Mucosa of rectum (tissue), 2 donors: ENCODE measurements around the gene ZNF32.

Source experiments
- H3K27ac ChIP-seq, 2 donors: one replicate each; pipeline ENCODE4 v1.7.0; 2013; ENCODE audit warnings: inconsistent platforms in 2 of 2, low read depth in 2 of 2, low read length in 2 of 2
- H3K27me3 ChIP-seq, 2 donors: one replicate each; pipeline ENCODE4 v1.7.0; 2013; ENCODE audit warnings: low read length in 2 of 2; ENCODE audit not compliant: control insufficient read depth in 2 of 2, insufficient read depth in 2 of 2
- H3K36me3 ChIP-seq, 2 donors: one replicate each; pipeline ENCODE4 v1.7.0; 2013; ENCODE audit warnings: low read length in 2 of 2; ENCODE audit not compliant: control insufficient read depth in 2 of 2, insufficient read depth in 2 of 2
- H3K4me1 ChIP-seq, 2 donors: one replicate each; pipeline ENCODE4 v1.7.0; 2013; ENCODE audit warnings: low read length in 2 of 2, mild to moderate bottlenecking in 1 of 2; ENCODE audit not compliant: control insufficient read depth in 2 of 2, insufficient read depth in 2 of 2
- H3K4me3 ChIP-seq, 2 donors: one replicate each; pipeline ENCODE4 v1.7.0; 2013; ENCODE audit warnings: low read length in 2 of 2
- H3K9ac ChIP-seq, 2 donors: one replicate each; pipeline ENCODE4 v1.7.0; 2013; ENCODE audit warnings: low read length in 2 of 2, low read depth in 1 of 2, mild to moderate bottlenecking in 1 of 2
- H3K9me3 ChIP-seq, 2 donors: one replicate each; pipeline ENCODE4 v1.7.0; 2013; ENCODE audit warnings: low read length in 2 of 2; ENCODE audit not compliant: control insufficient read depth in 2 of 2
- donor health status: healthy.
- donor health status: Normal muscosa, but diverticular disease.

The ZNF32 gene

DNA sequence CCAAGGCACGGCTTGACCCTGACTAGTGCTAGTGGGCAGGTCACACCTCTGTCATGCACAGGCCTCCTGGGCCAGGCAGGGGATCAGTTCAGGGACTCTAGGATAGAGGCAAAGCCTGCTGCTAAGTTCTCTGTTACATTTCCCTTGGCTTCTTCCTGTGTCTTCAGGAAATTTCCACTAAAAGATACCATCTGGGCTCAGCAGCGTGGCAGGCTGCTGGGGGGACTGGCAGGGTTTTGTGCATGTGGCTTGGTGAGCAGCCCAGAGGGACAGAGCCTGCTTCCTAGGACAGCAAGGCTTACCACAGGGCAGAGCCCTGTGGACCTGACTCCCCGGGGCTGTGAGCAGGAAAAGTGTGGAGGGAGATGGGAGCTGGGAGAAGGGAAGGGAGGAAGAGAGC lies 20.7 kb upstream of the ZNF32 start:
- no peak overlapping the region for H3K27ac ChIP-seq
- H3K4me3 ChIP-seq = no peak overlapping the region
- no peaks in the 10 kb centered on the region for H3K36me3 ChIP-seq
- peaks cover 3% of the 10 kb centered on the region in 2 donors for H3K27me3 ChIP-seq
- H3K4me1 ChIP-seq = no peaks in the 10 kb centered on the region
- H3K9ac ChIP-seq = no peak overlapping the region
- H3K9me3 ChIP-seq = no peaks in the 10 kb centered on the region

DNA sequence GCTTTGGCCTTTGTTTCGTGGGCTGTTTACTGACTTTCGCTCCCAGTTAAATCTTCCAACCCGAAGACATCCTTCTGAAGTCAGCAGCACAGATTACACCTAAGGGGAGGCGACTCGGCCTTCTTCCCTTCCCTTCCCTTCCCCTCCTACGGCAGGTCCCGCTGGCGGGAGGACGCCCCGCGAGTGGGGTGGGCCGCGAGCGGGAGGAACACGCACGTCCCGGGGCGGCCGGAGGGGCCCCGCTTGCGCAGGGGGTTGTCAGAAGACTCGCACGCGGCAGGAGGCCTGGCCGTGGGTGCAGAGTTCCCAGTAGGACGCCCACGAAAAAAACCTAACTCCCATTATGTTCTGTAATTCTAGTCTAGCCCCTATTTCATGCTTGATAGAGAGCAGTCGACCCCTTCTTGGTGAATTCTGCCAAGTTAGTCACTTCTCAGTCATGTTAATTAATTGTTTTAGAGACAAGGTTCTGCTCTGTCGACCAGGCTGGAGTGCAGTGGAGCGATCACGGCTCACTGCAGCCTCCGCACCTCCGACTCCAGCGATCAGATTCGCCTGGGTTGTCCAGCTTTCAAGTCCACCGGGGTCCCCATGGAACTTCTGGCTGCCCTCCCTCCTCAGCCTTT lies 19.2 kb upstream of the ZNF32 start:
- Histone ChIP-seq H3K27ac (no peak overlapping the region), H3K9me3 (no peaks in the 10 kb centered on the region), H3K9ac (no peak overlapping the region), H3K36me3 (no peaks in the 10 kb centered on the region), H3K4me3 (no peak overlapping the region), H3K4me1 (no peaks in the 10 kb centered on the region), H3K27me3 (peaks cover 3% of the 10 kb centered on the region in 2 donors)

DNA sequence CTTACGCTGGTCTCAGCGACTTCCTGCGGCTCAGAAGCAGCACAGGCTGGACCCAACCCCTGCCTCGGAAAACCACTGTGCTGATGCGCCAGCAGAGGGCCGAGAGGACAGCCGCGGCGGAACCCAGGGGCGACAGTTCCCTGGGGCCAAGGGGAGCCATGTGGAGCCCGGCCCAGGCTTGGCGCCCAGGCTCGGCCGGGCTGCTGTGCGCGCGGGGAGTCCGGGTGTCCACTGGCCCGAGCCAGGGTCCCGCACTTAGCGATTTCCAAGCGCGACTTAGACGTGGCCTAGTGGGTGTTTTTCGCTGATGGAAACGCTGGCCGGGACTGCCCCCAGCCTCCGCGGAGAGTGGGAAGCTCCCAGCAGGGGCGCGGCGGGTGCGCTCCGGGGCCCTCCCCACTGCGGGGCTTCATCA lies 18.6 kb upstream of the ZNF32 start:
- Histone ChIP-seq H3K36me3 (no peaks in the 10 kb centered on the region), H3K9ac (no peak overlapping the region), H3K27ac (no peak overlapping the region), H3K27me3 (peaks cover 3% of the 10 kb centered on the region in 2 donors), H3K4me3 (no peak overlapping the region), H3K4me1 (no peaks in the 10 kb centered on the region), H3K9me3 (no peaks in the 10 kb centered on the region)

DNA sequence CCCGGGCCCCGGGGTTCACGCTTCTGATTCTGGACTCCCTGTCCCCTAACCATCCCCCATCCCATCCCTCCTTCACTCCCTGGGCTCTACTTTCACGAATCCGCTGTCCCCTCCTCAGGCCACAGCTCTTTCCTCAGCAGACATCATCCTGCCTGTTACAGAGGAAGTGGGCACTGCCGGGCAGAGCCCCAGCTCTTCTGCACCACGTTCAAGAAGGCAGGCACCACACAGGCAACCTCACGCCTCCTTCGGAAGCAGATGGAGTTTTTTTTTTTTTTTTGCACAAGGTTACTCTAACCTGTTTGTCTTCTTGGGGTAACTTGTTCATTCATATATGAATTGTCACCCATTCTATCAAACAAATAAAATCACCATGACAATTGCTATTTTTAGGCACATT lies 17.9 kb upstream of the ZNF32 start:
- Histone ChIP-seq H3K4me3 (no peak overlapping the region), H3K9me3 (no peaks in the 10 kb centered on the region), H3K36me3 (no peaks in the 10 kb centered on the region), H3K27me3 (peaks cover 3% of the 10 kb centered on the region in 2 donors), H3K9ac (no peak overlapping the region), H3K27ac (no peak overlapping the region), H3K4me1 (no peaks in the 10 kb centered on the region)

DNA sequence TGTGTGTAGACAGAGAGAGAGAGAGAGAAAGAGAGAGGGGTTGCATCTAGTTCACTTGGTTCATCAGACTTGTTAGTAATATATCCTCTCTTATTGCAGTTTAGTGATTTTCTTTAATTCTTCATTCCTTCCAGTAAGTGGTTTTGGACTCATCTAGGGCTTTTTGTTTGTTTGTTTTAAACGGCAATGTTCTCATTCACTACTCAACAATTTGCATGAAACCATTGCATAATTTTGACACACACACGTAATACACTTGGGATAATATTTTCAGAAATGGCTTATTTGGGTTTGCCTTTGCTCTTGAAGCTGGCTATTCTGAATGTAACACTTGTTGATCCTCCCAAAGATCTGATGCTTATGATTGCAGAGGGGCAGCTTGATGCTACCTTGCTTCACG lies 16.4 kb upstream of the ZNF32 start:
- Histone ChIP-seq H3K27me3 (peaks cover 3% of the 10 kb centered on the region in 2 donors), H3K27ac (no peak overlapping the region), H3K4me3 (no peak overlapping the region), H3K9me3 (no peaks in the 10 kb centered on the region), H3K4me1 (no peaks in the 10 kb centered on the region), H3K9ac (no peak overlapping the region), H3K36me3 (no peaks in the 10 kb centered on the region)

DNA sequence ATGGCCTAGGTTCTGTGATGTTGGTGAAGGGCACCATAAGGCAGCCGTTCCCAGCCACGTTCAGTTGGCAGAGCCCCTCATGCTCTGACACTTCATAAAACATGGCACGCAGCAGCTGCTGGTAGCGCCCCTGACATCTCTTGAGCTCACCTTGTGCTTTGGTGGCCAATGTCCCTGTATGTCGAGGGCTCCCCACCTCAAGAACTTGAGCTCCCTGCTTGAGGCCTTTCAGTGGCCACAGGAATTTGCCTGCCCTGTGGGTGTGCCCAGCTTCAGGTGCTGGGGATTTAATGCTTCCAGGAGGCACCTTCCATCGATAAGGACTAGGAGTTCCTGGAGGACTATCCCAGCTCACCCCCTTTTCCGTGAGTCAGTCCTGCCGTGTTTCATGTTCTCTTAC lies 9.5 kb upstream of the ZNF32 start:
- Histone ChIP-seq H3K9ac (no peak overlapping the region), H3K4me3 (no peak overlapping the region), H3K4me1 (no peaks in the 10 kb centered on the region), H3K27ac (no peak overlapping the region), H3K36me3 (no peaks in the 10 kb centered on the region), H3K9me3 (no peaks in the 10 kb centered on the region), H3K27me3 (no peaks in the 10 kb centered on the region)

DNA sequence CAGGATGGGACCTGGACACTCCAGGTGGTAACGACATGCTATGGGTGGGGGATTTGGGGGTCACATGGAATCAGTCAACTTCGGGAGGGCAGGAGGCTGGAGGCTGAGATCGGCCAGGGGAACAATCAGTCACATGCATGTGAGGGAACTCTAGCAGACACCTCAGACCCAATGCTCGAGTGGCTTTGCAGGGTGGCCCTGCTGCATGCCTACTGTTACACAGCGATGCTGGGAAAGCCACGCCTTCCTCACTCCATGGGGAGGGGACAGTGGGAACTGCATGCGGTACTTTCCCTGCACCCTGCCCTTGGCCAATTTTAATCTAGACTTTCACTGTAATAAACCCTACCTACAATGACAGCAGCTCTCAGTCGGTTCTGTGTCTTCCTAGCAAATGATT lies 6.6 kb upstream of the ZNF32 start:
- no peaks in the 10 kb centered on the region for H3K9me3 ChIP-seq

DNA sequence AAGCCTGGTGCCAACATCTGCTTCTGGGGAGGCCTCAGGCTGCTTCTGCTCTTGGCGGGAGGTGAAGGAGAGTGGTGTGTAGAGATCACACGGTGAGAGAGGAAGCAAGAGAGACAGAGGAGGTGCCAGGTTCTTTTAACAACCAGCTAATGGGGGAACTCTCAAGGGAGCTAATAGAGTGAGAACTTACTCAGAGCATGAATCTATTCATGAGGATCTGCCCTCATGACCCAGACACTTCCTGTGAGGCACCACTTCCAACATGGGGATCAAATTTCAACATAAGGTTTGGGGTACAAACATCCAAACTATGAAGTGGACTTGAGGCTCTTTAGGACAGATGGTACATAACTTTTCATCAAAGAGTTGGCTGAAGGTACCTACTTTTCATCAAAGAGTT lies 5.1 kb upstream of the ZNF32 start:
- Histone ChIP-seq H3K4me1 (peaks cover 0 to 3% of the 10 kb centered on the region in 2 donors), H3K36me3 (no peaks in the 10 kb centered on the region), H3K4me3 (no peak overlapping the region), H3K27me3 (no peaks in the 10 kb centered on the region), H3K9ac (no peak overlapping the region), H3K27ac (no peak overlapping the region), H3K9me3 (no peaks in the 10 kb centered on the region)

More for the DNA sequence above, 6.6 kb upstream of the ZNF32 start:
- Histone ChIP-seq H3K4me1 (no peaks in the 10 kb centered on the region), H3K27ac (no peak overlapping the region), H3K27me3 (no peaks in the 10 kb centered on the region), H3K4me3 (no peak overlapping the region), H3K9ac (no peak overlapping the region), H3K36me3 (no peaks in the 10 kb centered on the region)

DNA sequence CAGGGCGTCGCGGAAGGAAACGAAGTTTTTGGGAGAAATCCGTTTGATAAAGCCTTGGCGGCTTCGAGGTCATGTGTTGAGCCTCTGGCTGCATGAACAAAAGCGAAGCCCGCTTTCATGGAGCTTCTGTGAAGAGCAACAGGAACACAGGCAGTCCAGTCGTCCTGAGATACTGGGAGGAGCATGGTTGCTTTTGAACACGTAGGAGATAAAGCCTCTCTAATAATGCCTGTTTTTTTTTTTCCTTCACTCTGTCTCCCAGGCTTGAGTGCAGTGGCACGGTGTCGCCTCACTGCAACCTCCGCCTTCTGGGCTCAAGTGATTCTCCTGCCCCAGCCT lies 473 bp upstream of the ZNF32 start:
- Histone ChIP-seq H3K9ac (peak overlapping the region; percentile 63 to 85), H3K4me3 (peak overlapping the region; percentile 68 to 84), H3K27me3 (no peaks in the 10 kb centered on the region), H3K9me3 (peaks cover 17 to 19% of the 10 kb centered on the region in 2 donors), H3K36me3 (peaks cover 20 to 21% of the 10 kb centered on the region in 2 donors), H3K27ac (peak overlapping the region in 1 of 2 donors; percentile 59), H3K4me1 (peaks cover 0 to 3% of the 10 kb centered on the region in 2 donors)

DNA sequence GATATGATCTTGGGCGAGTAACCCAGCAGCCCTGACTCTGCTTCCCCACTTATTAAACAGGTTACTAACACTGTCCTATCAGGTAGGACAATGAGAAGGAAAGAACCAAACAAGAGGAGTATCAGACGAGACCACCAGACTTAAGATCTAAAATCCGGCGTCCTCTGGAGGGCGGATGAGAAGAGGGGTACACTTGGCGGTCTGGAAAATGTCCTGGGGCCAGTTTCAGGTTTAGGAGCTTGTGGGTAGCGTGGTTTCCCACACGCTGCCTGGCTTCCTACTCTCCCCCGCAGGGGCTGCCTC lies 635 bp downstream of the ZNF32 start:
- peaks cover 25 to 31% of the 10 kb centered on the region in 2 donors for H3K36me3 ChIP-seq

DNA sequence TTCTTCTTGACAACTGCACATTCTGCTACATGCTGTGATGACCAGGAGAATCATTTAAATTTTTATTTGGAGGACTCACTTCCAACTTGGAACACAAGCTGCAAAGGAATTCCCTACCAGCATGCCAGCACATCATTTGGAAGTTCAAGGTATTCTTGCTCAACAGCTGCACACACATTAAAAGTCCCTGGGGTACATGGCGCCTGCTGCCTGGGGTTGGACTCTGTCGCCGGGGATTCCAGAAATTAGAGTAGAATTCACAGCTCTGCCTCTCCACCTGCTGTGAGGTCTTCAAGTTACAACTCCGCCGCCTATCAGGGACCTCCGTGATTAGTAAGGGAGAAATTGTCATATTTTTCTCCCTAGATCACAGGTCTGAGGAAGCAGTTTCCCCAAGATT lies 1.1 kb downstream of the ZNF32 start:
- Histone ChIP-seq H3K4me3 (peak overlapping the region in 1 of 2 donors; percentile 84), H3K9ac (no peak overlapping the region), H3K27ac (no peak overlapping the region)

More for the DNA sequence above, 635 bp downstream of the ZNF32 start:
- no peaks in the 10 kb centered on the region for H3K27me3 ChIP-seq
- peak overlapping the region; percentile 76 to 85 for H3K9ac ChIP-seq
- H3K4me3 ChIP-seq = peak overlapping the region; percentile 68 to 84
- H3K4me1 ChIP-seq = peaks cover 0 to 3% of the 10 kb centered on the region in 2 donors
- peak overlapping the region in 1 of 2 donors; percentile 59 for H3K27ac ChIP-seq
- peaks cover 28 to 29% of the 10 kb centered on the region in 2 donors for H3K9me3 ChIP-seq

More for the DNA sequence above, 1.1 kb downstream of the ZNF32 start:
- Histone ChIP-seq H3K27me3 (no peaks in the 10 kb centered on the region), H3K4me1 (peaks cover 0 to 3% of the 10 kb centered on the region in 2 donors), H3K36me3 (peaks cover 25 to 31% of the 10 kb centered on the region in 2 donors), H3K9me3 (peaks cover 32 to 34% of the 10 kb centered on the region in 2 donors)
